ENCODE results near the gene FAM221B.

GRCh38 chr9:35822926-35823325 is 5.6 kb downstream of the FAM221B start:
- TF ChIP-seq CTCF (conservative IDR thresholded peaks at IDR 0.05; ENCODE audit: low read depth in 2 of 2) (no peak), ETS1 (IDR thresholded peaks at IDR 0.05) (no peak)

Data from GM23338 (cell line).